LoVo (cell line): ENCODE data around the gene MCU.

Experiments used
- DNase-seq: peaks from one replicate; pipeline ENCODE4 v3.0.0-alpha.2; 2016; ENCODE audit warnings: low spot score

Gene MCU

GRCh38 chr10:72802763-72803505, 111.0 kb downstream of the MCU start:
- no peak for DNase-seq

- DNase-seq, result no peak
These were observed 116.1 kb downstream of the MCU start for GRCh38 chr10:72808001-72808400.

GRCh38 chr10:72809006-72809405, 117.1 kb downstream of the MCU start:
- DNase-seq, result no peak

- DNase-seq, result no peak
These were observed 119.0 kb downstream of the MCU start for GRCh38 chr10:72810976-72811375.

DNA sequence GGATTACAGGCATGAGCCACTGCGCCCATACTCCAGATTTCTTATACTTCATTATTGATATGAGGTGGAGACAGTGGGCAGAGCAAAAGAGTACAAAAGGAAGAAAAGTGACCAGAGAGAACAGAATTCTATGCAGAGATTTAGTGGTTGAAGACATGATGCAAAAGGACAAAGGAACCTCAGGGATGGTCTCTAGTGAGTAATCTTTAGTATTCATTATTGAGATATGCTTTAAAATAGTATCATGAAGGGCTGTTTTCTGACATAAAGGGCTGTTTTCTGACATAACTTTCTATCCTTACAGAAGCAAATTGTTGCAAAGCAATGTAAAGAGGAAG, 120.4 kb downstream of the MCU start:
- DNase-seq, result no peak

- no peak for DNase-seq
These were observed 120.9 kb downstream of the MCU start for GRCh38 chr10:72812753-72813430.

DNA sequence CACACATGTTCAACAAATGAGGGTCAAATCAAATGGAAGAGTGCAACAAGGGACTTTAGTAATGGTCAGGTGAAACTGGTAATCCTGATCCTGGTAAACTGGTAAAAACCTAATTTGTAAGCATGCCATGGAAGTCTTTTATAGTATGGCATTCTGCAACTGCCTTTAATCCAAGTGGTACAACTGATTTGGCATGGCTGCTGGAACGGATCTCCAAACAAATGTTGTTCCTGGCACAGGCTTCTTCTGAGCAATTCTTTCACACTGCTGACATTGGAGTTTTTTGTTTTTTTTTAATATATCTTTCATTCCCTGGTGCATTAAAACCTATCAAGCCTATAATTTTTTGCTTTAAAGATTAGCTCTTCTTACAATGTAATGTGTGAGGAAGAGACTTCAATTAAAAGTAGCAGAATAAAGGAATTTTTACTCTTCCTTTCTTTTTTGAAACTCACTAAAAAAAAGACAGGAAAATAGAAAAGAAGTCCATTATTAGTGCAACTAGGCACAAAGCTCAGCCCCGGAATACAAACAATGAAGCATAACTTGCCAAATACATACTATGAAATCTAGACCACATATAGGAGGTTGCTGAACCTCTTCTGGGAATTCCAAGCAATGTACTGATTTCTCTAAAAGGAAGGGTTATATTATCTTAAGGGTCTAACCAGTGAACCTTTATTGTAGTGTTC, 122.3 kb downstream of the MCU start:
- DNase-seq, result no peak

GRCh38 chr10:72816565-72816964, 124.6 kb downstream of the MCU start:
- DNase-seq, result no peak

DNA sequence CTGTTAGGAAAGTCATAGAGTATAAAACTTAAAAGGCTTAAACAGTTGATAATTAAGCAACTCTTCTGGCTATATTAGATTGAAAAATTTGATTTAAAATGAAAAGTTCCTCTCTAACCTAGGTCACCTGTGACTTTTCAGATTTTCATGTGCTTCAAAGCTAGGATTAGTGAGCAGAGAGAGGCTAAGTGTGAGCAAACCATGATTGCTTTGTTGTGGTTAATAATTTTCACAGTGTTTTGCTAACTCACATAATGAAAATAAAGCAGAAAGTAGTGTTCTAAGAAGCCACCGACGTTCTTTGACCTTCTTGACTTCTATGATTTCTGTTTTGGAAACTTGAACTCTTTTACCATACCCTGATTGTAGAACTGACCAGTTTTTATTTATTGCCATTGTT, 126.1 kb downstream of the MCU start:
- no peak for DNase-seq

DNA sequence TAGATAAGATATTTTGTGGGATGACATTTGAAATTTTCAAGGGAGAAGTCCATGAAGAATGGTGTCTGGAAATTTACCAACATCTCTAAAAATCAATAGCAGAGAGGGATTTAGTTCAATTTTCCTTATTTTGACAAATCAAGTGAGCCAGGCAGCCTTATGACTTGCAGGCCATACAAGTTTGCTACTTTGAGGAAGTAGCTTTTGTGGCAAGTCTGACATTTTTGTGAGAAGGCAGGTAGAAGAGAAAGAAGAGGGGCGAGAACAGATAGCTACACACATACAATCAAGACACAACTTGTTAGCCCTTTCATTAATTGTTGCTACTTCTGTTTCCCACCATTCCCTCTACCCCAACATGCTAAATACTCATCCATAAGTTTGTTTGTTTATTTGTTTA, 127.1 kb downstream of the MCU start:
- no peak for DNase-seq

DNA sequence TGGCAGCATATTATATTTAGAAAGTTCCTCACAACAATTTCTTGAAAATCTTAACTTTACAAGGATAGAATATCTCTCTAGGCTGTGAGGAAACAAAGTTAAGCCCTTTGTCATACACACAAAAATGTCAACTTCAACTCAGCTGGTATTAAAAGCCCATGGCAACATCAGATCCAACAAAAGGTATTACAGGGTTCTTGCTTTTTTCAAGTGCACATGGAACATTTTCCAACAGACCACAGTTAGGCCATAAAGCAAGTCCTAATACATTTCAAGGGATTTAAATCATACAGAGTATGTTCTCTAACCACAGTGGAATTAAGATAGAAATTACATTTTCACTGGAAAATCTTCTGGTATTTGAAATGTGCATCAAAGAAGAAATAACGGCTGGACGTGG, 129.7 kb downstream of the MCU start:
- DNase-seq, result no peak

- no peak for DNase-seq
These were observed 130.5 kb downstream of the MCU start for GRCh38 chr10:72822342-72822986.

GRCh38 chr10:72825163-72825562, 133.2 kb downstream of the MCU start:
- no peak for DNase-seq

DNA sequence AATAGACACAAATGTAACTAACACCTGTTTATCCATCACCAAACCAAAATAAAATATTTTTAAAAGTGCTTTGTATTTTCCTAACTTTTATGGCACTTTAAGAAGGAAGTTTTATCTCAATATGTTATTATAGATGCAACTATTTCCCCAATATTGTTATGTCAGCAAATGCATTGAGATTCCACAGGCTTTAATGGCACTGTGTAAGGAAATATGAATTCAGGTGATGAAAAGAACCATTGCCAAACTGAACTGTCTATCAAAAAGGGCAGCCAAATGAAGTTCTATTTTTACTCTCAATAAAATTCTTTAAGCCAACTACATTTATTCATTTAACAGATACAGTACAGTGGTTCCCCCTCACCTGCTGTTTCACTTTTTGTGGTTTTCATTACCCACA, 134.4 kb downstream of the MCU start:
- no peak for DNase-seq

DNA sequence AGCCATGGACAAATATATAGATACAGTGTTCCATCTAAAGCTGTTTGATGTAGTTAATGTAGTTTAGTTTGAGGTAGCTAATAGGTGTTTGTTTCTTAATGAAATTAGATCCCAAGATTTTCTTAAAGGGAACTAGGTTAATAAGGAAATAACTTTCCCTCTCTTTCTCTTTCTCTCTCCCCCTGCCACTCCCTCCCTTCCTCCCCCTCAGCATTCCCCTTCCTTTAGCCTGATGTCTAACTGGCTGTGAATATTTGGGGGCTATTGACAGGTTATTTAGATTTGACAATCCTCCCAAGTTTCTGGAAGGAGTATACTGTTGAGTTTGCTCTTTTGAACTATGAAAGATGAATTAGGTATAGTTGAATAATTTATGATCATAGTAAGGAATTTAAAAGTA, 136.4 kb downstream of the MCU start:
- no peak for DNase-seq

DNA sequence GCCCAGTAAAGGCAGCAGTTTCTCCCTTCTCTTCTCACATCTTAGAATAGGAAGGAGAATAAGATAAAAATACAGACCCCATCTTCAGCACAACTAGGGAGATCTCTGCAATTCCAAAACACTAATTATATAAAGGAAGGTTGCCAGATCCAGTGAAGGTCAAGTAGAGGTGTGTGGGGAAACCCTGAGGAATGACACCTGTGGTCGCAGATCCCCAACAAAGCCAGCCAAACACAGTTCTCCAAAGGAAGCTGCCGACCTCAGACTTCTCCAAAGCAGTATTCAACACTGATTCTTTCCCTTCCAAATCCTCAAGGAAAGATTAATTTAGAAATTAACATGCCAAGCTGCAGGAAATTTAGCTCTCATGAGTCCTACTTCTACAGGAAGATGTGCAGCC, 138.7 kb downstream of the MCU start:
- DNase-seq, result no peak

DNA sequence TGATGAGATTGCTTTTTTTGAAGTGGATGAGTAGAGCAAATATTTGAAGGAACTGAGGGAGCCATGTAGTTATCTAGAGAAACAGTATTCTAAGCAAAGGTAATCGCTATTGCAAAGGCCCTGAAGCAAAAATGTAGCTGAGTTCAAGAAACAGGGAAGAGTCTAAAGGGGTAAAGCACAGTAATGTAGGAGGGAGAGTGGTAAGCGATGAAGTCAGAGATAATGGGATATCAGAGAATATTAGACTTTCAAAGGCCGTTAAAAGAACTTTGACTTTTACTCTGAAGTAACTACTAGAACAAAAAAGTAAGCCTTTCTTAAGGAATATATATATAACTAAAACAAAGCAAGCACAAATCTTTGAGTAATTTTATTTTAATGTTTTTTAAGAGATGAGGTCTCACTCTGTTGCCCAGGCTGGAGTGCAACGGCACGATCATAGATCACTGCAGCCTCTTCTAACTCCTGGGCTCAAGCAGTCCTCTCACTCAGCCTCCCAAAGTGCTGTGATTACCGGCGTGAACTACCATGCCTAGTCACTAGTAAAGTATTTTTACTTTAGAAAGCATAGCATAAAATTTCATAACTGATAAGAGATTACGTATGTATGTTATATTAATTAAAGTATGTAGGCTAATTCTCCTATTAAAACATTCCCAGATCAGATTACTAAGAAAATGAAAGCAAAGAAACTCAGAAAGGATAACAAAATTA, 139.9 kb downstream of the MCU start:
- no peak for DNase-seq

GRCh38 chr10:72832701-72833100, 140.8 kb downstream of the MCU start:
- DNase-seq, result no peak

DNA sequence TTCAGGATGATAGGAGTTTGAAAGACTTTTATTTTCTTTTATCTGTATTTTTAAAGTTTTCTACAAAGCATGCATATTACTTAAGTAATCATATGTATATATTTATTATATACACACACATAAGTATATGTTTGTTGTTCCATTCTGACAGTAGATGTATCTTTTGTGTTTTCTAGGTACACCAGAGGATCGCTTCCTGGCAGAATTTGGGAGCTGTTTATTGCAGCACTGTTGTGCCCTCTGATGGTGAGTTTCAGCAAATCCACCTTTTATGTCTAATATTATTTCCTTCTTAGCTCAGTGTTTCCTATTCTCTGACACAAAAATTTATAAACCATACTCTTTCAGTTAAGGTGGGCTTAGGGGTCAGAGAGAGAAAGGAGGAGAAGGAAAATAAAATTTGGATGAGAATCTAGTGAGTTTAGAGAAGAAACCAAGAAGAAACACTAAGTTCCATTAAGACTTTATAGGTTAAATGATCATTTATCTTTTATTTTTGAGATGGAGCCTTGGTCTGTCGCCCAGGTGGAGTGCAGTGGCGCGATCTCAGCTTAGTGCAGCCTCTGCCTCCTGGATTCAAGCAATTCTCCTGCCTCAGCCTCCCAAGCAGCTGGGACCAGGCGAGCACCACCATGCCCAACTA, 142.4 kb downstream of the MCU start:
- peak; percentile 27 for DNase-seq

GRCh38 chr10:72840319-72840718, 148.4 kb downstream of the MCU start:
- DNase-seq, result no peak

GRCh38 chr10:72841487-72841886, 149.5 kb downstream of the MCU start:
- DNase-seq, result no peak

DNA sequence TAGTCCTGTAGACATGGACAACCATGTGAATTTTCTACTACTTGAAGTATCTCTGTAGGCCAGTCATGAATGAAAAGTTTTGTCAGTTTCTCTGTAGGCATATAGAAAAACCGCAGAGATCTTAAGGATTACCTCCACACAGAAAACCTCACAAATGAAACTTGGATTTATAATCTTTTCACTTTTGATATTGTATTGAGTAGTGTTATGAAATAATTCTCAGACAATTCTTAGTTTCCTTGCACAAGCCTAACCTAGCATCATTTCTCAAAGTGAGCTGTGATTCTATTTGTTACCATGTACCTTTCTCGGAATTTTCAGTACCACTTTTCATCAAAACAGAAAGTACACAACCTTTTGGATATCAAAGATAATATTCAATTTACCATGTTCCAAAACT, 150.2 kb downstream of the MCU start:
- DNase-seq, result no peak
